ELR (cell line): ENCODE data around the gene GCNT4.

Experiments
- DNase-seq: peaks from one replicate; pipeline ENCODE4 v3.0.0-alpha.2; 2015; ENCODE audit warnings: low read depth

GCNT4 gene

GRCh38 chr5:75050415-75050814, 1.9 kb downstream of the GCNT4 start:
- DNase-seq, result peak; percentile 61

GRCh38 chr5:75049456-75050351, 2.7 kb downstream of the GCNT4 start:
- DNase-seq, result peak; percentile 72

DNA sequence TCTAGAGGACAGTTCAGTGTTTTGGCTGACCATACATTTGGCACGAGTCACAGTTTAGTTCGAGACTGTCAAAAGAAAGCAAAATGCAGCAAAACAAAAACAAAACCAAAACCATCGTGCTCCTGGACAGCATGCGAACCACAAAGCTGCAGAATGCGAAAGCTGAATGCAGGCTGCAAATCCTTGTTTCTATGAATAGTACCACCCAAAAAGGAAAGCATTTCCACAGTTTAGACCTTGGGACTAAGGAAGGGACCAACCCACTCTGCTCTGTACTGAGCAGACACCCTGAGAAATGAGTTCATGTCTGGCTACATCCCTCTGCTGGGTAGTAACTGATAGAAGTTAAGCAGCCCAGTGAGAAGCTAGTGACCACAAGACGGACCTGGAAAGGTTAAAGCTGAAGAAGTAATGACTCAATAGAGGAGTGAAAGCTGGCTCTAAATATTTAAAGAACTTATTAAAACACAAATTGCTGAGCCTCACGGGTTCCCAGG, 3.9 kb downstream of the GCNT4 start:
- DNase-seq, result peak; percentile 12

- no peak for DNase-seq
These were observed 5.0 kb downstream of the GCNT4 start for GRCh38 chr5:75047356-75047755.

GRCh38 chr5:75046366-75047142, 5.8 kb downstream of the GCNT4 start:
- no peak for DNase-seq

- no peak for DNase-seq
These were observed 7.3 kb downstream of the GCNT4 start for GRCh38 chr5:75045071-75045470.

DNA sequence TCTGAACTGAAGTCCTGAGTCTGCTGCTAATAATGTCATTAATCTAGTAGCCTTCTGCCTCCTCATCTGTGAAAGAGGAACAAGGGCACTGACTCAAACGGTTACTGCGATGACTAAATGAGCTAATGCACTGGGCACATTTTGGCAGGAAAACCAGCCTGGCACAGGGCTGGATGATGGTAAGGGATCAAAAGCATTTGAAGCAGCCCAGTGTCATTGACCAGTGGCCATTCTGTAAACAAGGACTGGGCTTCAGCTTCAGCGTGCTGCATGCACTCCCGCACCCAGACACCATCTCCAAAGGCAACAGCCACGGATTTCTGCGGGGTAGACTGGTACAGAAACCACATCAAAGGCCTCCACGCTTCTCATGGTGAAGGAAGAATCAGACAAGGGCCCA, 8.0 kb downstream of the GCNT4 start:
- no peak for DNase-seq

DNA sequence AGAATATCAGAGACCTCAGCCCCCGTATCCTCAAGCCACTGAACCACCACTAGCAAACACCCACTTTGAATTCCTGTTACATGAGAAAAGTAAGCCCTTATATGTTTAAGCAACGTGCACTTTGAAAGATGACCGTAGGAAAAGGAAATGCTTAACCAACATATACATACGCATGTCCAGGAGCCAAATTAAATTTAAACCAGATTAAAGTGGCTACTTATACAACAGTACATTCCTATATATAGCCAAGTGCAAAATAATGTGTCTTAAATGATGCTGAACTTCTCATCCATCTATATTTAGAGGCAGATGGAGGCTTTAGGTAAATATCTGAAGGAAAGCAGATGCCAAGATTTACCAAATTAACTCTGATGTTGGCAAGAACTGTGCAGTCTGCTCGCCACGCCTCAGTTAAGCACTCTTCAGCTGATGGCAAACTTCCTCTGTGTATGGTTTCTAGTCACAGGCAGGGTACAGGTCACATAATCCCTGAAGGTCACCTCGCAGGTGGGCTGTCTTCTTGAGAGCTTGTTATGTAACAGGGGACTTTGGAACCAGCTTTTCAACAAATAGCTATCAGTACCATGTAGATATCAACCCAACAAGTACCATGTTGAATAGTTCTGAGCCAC, 8.6 kb downstream of the GCNT4 start:
- no peak for DNase-seq

GRCh38 chr5:75042522-75042921, 9.8 kb downstream of the GCNT4 start:
- DNase-seq, result no peak

GRCh38 chr5:75040973-75041372, 11.4 kb downstream of the GCNT4 start:
- DNase-seq, result no peak

- peak; percentile 76 for DNase-seq
These were observed 15.3 kb downstream of the GCNT4 start for GRCh38 chr5:75037106-75037505.

- no peak for DNase-seq
These were observed 18.1 kb downstream of the GCNT4 start for GRCh38 chr5:75034137-75034739.

GRCh38 chr5:75031366-75031765, 21.0 kb downstream of the GCNT4 start:
- no peak for DNase-seq

DNA sequence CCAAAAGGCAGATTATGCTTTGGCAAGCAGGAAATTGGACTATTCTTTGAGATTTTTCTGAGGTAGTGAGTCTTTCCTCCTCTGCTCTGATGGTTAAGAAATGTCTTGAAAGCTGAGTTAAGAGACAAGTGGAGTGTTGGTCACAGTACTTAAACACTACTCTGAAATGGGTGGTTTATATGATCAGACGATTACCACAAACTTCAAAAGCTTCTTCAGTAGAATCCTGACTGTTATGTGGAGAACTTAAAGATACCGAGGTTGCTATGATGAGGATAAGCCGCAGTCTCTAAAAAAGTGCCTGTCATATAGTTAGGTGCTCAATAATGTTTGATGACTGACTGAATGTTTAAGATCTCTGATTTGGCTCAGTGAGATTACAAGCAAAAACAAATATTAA, 24.3 kb downstream of the GCNT4 start:
- no peak for DNase-seq

GRCh38 chr5:75023368-75024159, 28.8 kb downstream of the GCNT4 start:
- DNase-seq, result no peak

DNA sequence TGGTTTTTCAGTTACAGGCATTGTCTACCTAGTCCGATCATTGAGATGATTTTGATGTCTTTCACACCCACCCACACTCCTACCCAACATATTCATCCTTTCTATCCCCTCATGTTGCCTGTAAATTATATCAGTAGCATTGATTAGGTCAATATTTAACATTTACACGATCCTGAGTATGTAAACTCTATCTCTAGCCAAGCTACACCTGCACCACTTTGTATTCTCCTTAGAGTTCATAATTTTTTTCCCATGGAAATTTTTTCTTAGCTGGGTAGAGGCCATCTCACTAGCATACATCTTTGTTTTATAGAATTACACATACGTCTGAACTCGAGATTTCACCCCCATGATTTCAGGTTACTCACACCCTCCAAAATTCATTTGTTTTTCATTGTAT, 30.6 kb downstream of the GCNT4 start:
- DNase-seq, result no peak

DNA sequence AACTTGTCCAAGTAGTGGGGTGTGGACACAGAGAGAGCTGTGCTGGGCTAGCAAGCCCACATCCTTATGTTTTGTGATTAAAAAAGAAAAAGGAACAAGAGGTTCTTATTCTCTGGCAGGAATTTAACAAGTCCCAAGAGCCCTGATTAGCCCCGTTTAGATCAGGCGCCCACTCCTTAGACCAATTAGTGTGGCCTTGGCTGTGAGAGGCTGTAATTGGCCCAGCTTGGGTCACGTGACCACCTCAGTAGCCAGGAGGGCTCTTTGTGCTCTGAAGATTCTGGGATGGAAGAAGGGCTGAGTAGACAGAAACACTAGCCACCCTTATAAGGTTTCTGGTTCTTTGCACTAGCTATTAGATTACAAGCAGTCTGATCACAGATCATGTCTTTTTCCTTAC, 31.1 kb downstream of the GCNT4 start:
- DNase-seq, result no peak

DNA sequence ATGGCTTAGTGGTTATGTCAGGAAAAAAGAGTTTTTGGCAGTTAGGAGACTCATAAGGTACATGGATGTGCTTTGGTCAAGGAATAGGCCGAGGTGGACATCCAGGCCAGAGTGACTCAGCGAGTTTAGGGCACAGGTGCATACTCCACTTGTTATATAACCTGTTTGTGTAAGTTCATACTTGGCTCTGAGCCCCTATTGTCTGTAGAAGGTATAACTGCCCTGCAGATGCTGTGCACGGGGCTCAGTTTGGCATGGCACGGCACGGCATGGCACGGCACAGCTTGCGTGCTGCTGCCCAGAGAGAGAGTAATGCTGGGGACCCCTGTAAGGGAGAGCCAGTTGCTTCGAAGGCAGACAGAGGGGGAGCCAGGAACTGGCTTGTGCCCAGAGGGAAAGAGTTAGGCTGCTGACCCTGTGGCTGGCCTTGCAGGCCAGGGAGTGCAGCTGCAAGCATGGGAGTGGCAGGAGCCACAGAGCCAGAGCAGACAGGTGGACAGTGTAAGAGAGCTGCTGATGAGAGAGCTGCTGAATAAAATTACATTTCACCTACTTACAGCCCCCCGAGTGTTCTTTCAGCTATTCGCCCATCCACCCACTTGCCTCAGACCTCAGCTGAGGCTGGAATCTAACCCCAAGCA, 32.2 kb downstream of the GCNT4 start:
- DNase-seq, result no peak

DNA sequence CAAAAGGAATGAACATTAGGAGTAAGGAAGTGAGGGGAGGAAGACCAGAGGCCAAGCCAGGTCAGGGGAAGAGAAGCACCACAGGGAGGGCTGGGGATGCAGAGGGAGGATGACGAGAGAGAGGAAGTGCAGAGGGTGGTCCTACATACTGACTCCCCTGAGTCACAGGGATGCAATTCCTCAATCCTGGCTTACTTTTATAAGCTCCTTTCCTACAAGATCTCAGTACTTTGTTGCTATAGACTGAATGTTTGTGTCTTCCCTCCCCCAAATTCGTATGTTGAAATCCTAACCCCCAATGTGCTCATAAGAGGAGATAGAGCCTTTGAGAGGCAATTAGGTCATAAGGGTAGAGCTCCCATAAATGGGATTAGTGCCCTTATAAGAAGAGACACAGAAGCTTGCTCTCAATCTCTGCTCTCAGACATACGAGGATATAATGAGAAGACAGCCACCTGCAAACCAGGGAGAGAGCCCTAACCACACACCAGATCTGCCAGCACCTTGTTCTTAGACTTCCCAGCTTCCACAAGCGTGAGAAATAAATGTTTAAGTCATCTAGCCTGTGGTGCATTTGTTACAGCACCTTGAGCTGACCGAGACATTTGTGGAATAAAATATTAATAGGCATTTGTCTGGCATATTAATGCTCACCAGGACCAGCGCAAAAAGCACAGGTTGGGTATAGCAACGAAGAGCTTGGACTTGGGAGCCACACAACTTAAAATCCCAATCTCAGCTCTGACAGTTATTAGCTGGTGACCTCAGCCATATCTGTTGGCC, 33.4 kb downstream of the GCNT4 start:
- DNase-seq, result peak; percentile 17

DNA sequence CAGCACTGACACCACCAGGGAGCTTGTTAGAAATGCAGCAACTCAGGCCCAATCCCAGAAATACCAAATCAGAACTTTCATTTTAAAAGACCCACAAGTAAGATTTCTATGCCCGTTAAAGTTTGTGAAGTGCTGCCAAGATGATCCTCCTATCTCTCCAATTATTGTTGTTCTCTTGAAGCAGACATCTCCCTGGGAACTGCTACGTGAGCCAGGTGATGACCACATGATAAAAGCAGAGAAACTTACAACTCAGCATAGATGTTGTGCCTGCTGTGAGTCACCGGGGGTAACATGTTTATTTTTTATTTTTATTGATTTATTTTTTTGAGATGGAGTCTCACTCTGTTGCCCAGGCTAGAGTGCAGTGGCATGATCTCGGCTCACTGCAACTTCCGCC, 34.4 kb downstream of the GCNT4 start:
- no peak for DNase-seq
